ENCODE measurements around the gene KMT2A. TPM values are rescaled to one million over a fixed set of nuclear protein-coding genes. Genes with fewer than 3 reads are reported as not detected.

The KMT2A gene
- total RNA-seq, 6 experiments from 2014 or later = 29.3 to 39.3 (median 34.4) TPM

DNA sequence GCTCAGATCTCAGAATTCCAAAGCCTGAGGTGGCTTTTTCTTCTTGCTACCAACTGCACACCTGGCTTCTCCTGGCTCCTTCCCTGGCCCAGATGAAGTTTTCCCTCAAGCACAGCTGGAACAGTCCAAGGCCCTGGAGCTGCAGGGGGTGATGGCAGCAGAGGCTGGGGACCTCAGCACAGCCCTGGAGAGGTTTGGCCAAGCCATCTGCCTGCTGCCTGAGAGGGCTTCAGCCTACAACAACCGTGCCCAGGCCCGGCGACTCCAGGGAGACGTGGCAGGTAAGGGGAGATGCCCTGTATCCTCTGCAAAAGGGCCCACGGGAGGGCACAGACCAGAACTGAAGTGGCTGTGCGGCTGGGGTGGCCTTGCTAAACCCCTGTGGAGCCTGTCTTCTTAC, 92.2 kb downstream of the KMT2A start:
- no peak overlapping the region for H3K4me3 Mint-ChIP-seq
- H3K36me3 Mint-ChIP-seq (ENCODE audit: low read depth) = 0 out of 2 replicates have a peak, but pooled peaks cover 7% of the 10 kb centered on the region
- H3K4me1 Mint-ChIP-seq (ENCODE audit: low read depth) = peaks cover 21% of the 10 kb centered on the region

DNA sequence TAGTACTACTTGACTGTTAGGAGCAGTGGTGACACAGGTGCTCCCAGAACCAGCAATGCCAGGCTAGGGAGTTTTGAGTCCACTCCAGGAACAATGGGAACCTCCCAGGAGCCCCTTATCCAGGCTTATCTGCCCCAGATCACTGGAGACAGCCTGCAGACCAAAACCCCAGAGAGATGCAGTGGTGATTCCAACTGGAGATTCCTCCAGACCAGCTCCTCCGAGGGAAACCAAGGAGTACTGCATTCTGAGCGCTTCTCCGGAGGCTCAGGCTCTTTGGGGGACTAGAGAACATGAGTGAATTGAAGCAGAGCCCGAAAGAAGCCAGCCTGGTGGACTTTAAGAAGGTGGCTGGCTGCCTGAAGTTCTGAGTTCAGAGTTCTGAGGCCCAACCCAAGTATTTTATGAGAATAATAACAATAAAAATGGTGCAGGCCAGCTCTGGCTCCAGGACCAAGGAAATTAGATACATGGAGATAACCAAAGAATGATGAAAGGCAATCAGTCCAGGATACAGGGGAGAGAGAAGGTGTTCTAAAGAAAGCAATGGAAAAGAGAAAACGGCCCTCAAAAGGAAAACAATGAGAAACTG, 93.4 kb downstream of the KMT2A start:
- H3K4me3 Mint-ChIP-seq = peak overlapping the region; percentile 91
- no peaks in the 10 kb centered on the region for H3K9me3 Mint-ChIP-seq
- no peak for TF ChIP-seq CTCF (IDR thresholded peaks at IDR 0.05)

More for the DNA sequence above, 92.2 kb downstream of the KMT2A start:
- TF ChIP-seq CTCF (IDR thresholded peaks at IDR 0.05) = no peak
- Mint-ChIP-seq H3K27ac (no peak overlapping the region), H3K9me3 (no peaks in the 10 kb centered on the region), H3K27me3 (ENCODE audit: insufficient read depth) (peaks cover 6% of the 10 kb centered on the region)
- no peak for DNase-seq

GRCh38 chr11:118530180-118530682, 93.9 kb downstream of the KMT2A start:
- no peak overlapping the region; the same call in 1 of the 2 replicates for H3K27ac Mint-ChIP-seq

More for the DNA sequence above, 93.4 kb downstream of the KMT2A start:
- Mint-ChIP-seq H3K27ac (no peak overlapping the region; the same call in 1 of the 2 replicates), H3K4me1 (ENCODE audit: low read depth) (peaks cover 21% of the 10 kb centered on the region), H3K36me3 (ENCODE audit: low read depth) (0 out of 2 replicates have a peak, but pooled peaks cover 7% of the 10 kb centered on the region), H3K27me3 (ENCODE audit: insufficient read depth) (peaks cover 6% of the 10 kb centered on the region)
- no peak for DNase-seq

GRCh38 chr11:118530683-118531596, 94.6 kb downstream of the KMT2A start, which contains the start of gene TMEM25:
Gene TMEM25 (plus strand): TSS chr11:118531192. CDS start chr11:118531802, 610 bp downstream.
- TF ChIP-seq CTCF (IDR thresholded peaks at IDR 0.05) = no peak
- peaks cover 21% of the 10 kb centered on the region for H3K4me1 Mint-ChIP-seq (ENCODE audit: low read depth)
- peak within 1 kb of the TSS; percentile 91 for H3K4me3 Mint-ChIP-seq
- 0 out of 2 replicates have a peak, but pooled peaks cover 7% of the 10 kb centered on the region for H3K36me3 Mint-ChIP-seq (ENCODE audit: low read depth)
- peaks cover 6% of the 10 kb centered on the region for H3K27me3 Mint-ChIP-seq (ENCODE audit: insufficient read depth)
- DNase-seq = no peak
- no peaks in the 10 kb centered on the region for H3K9me3 Mint-ChIP-seq
- H3K27ac Mint-ChIP-seq = peak within 1 kb of the TSS; percentile 53; the same call in 1 of the 2 replicates

More at GRCh38 chr11:118530180-118530682, 93.9 kb downstream of the KMT2A start:
- peaks cover 21% of the 10 kb centered on the region for H3K4me1 Mint-ChIP-seq (ENCODE audit: low read depth)
- 0 out of 2 replicates have a peak, but pooled peaks cover 7% of the 10 kb centered on the region for H3K36me3 Mint-ChIP-seq (ENCODE audit: low read depth)
- no peaks in the 10 kb centered on the region for H3K9me3 Mint-ChIP-seq
- peaks cover 6% of the 10 kb centered on the region for H3K27me3 Mint-ChIP-seq (ENCODE audit: insufficient read depth)
- peak overlapping the region; percentile 91 for H3K4me3 Mint-ChIP-seq
- TF ChIP-seq CTCF (IDR thresholded peaks at IDR 0.05) = no peak
- DNase-seq = no peak

GRCh38 chr11:118531597-118532084, 95.3 kb downstream of the KMT2A start:
- peak overlapping the region; percentile 91 for H3K4me3 Mint-ChIP-seq
- no peaks in the 10 kb centered on the region for H3K9me3 Mint-ChIP-seq
- DNase-seq = no peak
- H3K4me1 Mint-ChIP-seq (ENCODE audit: low read depth) = peaks cover 21% of the 10 kb centered on the region
- peak overlapping the region; percentile 53; the same call in 1 of the 2 replicates for H3K27ac Mint-ChIP-seq
- H3K36me3 Mint-ChIP-seq (ENCODE audit: low read depth) = 0 out of 2 replicates have a peak, but pooled peaks cover 7% of the 10 kb centered on the region
- TF ChIP-seq CTCF (IDR thresholded peaks at IDR 0.05) = no peak
- H3K27me3 Mint-ChIP-seq (ENCODE audit: insufficient read depth) = peaks cover 6% of the 10 kb centered on the region
